GM18870 (cell line): ENCODE results near the gene SOX6.

ENCODE experiments used
- ATAC-seq: cut with Tn5 transposase; IDR thresholded peaks from one replicate; pipeline ENCODE4 v1.9.1; 2021; ENCODE audit warnings: moderate library complexity; ENCODE audit not compliant: unreplicated experiment

Gene SOX6

GRCh38 chr11:15970506-15971214 is 385.7 kb downstream of the SOX6 start:
- ATAC-seq: no peak

GRCh38 chr11:15969701-15970329 is 386.5 kb downstream of the SOX6 start:
- ATAC-seq: peak; percentile 66

GRCh38 chr11:15969281-15969680 is 387.1 kb downstream of the SOX6 start:
- ATAC-seq: peak; percentile 62

GRCh38 chr11:15968461-15969130 is 387.8 kb downstream of the SOX6 start:
- ATAC-seq: no peak

GRCh38 chr11:15967966-15968365 is 388.4 kb downstream of the SOX6 start:
- no peak for ATAC-seq

GRCh38 chr11:15967166-15967565 is 389.2 kb downstream of the SOX6 start:
- no peak for ATAC-seq

GRCh38 chr11:15965562-15966250 is 390.6 kb downstream of the SOX6 start:
- ATAC-seq: peak; percentile 29

GRCh38 chr11:15963266-15963665 is 393.1 kb downstream of the SOX6 start:
- no peak for ATAC-seq

GRCh38 chr11:15958910-15959309 is 397.4 kb downstream of the SOX6 start:
- ATAC-seq: no peak

- ATAC-seq: no peak
Observed at GRCh38 chr11:15957234-15957633, 399.1 kb downstream of the SOX6 start.

GRCh38 chr11:15956302-15956701 is 400.0 kb downstream of the SOX6 start:
- no peak for ATAC-seq

- ATAC-seq: no peak
Observed at GRCh38 chr11:15955595-15955994, 400.8 kb downstream of the SOX6 start.

- ATAC-seq: no peak
Observed at GRCh38 chr11:15947681-15948648, 408.4 kb downstream of the SOX6 start.

- ATAC-seq: no peak
Observed at GRCh38 chr11:15945726-15946125, 410.6 kb downstream of the SOX6 start.

GRCh38 chr11:15944460-15944859 is 411.9 kb downstream of the SOX6 start:
- ATAC-seq: no peak

GRCh38 chr11:15943418-15944197 is 412.7 kb downstream of the SOX6 start:
- ATAC-seq: no peak

- no peak for ATAC-seq
Observed at GRCh38 chr11:15942936-15943335, 413.4 kb downstream of the SOX6 start.

GRCh38 chr11:15942126-15942525 is 414.2 kb downstream of the SOX6 start:
- no peak for ATAC-seq

GRCh38 chr11:15941206-15941770 is 415.1 kb downstream of the SOX6 start:
- ATAC-seq: peak; percentile 23
